GM23338 (cell line): ENCODE results near the gene NEURL1. TPM values are rescaled to one million over a fixed set of nuclear protein-coding genes. Genes with fewer than 3 reads are reported as not detected.

ENCODE experiments used
- ATAC-seq: fragments of 200-7000 bp; cut with Tn5 transposase; 3 replicates; pipeline ENCODE4 v1.9.1; 2020
- DNase-seq: peaks from one replicate; pipeline ENCODE4 v3.0.0-alpha.2; 2015; ENCODE audit warnings: low spot score
- H2AFZ ChIP-seq: fragments of 200-600 bp; sonication (generic); 2 replicates; pipeline ENCODE4 v1.8.0; 2016; ENCODE audit warnings: antibody characterized with exemption, mild to moderate bottlenecking, moderate library complexity
- H3F3A ChIP-seq: fragments of 200-600 bp; sonication (generic); replicated peaks from 2 replicates; pipeline ENCODE4 v1.8.0; 2017; ENCODE audit warnings: antibody characterized with exemption, mixed run types, low read depth
- H3K27ac ChIP-seq: fragments of 200-600 bp; sonication (generic); 2 replicates; pipeline ENCODE4 v1.6.1; 2016; ENCODE audit warnings: low read depth
- H3K27me3 ChIP-seq: fragments of 200-600 bp; sonication (generic); 2 replicates; pipeline ENCODE4 v1.8.0; 2016; ENCODE audit warnings: mild to moderate bottlenecking, mixed run types, moderate library complexity; ENCODE audit not compliant: insufficient read depth
- H3K36me3 ChIP-seq: fragments of 200-600 bp; sonication (generic); 2 replicates; pipeline ENCODE4 v1.8.0; 2016; ENCODE audit warnings: mild to moderate bottlenecking; ENCODE audit not compliant: insufficient read depth
- H3K4me1 ChIP-seq: fragments of 200-600 bp; sonication (generic); 2 replicates; pipeline ENCODE4 v1.8.0; 2016; ENCODE audit warnings: mild to moderate bottlenecking, moderate library complexity; ENCODE audit not compliant: insufficient read depth
- H3K4me2 ChIP-seq: fragments of 200-600 bp; sonication (generic); 2 replicates; pipeline ENCODE4 v1.7.1; 2017; ENCODE audit warnings: mixed run types
- H3K4me3 ChIP-seq: fragments of 200-600 bp; sonication (generic); 2 replicates; pipeline ENCODE4 v1.6.1; 2016; ENCODE audit warnings: mixed run types
- H3K79me2 ChIP-seq: fragments of 200-600 bp; sonication (generic); replicated peaks from 2 replicates; pipeline ENCODE4 v1.8.0; 2017; ENCODE audit warnings: mild to moderate bottlenecking; ENCODE audit not compliant: insufficient read depth
- H3K9me2 ChIP-seq: fragments of 200-600 bp; sonication (generic); 2 replicates; pipeline ENCODE4 v1.8.0; 2017; ENCODE audit not compliant: insufficient read depth
- H4K20me1 ChIP-seq: fragments of 200-600 bp; sonication (generic); replicated peaks from 2 replicates; pipeline ENCODE4 v1.8.0; 2017; ENCODE audit warnings: mild to moderate bottlenecking; ENCODE audit not compliant: insufficient read depth
- H3K27ac Mint-ChIP-seq: 2 replicates; pipeline ENCODE4 v1.8.0; 2020; ENCODE audit warnings: inconsistent platforms, mild to moderate bottlenecking, moderate library complexity, mixed read lengths
- H3K27me3 Mint-ChIP-seq: 3 replicates; pipeline ENCODE4 v1.8.0; 2022; ENCODE audit warnings: low read depth, mild to moderate bottlenecking, moderate library complexity, mixed read lengths, inconsistent platforms; ENCODE audit not compliant: insufficient read depth, poor library complexity
- H3K36me3 Mint-ChIP-seq: 3 replicates; pipeline ENCODE4 v1.8.0; 2021; ENCODE audit warnings: low read depth, mild to moderate bottlenecking, inconsistent platforms, moderate library complexity, mixed read lengths
- H3K4me1 Mint-ChIP-seq: 3 replicates; pipeline ENCODE4 v1.8.0; 2020; ENCODE audit warnings: mild to moderate bottlenecking, inconsistent platforms, mixed read lengths
- H3K4me3 Mint-ChIP-seq: 3 replicates; pipeline ENCODE4 v1.8.0; 2021; ENCODE audit warnings: moderate library complexity, mild to moderate bottlenecking, inconsistent platforms, mixed read lengths
- H3K9me3 Mint-ChIP-seq: 3 replicates; pipeline ENCODE4 v1.8.0; 2020; ENCODE audit warnings: moderate library complexity, mild to moderate bottlenecking, inconsistent platforms, mixed read lengths
- CREB1 ChIP-seq: fragments of 250-450 bp; sonication (Bioruptor Pico); IDR thresholded peaks from 2 replicates; pipeline ENCODE4 v1.5.0; 2020; ENCODE audit warnings: low read depth, mild to moderate bottlenecking, moderate library complexity
- EZH2 ChIP-seq: fragments of 200-600 bp; sonication (generic); IDR thresholded peaks from one replicate; pipeline ENCODE4 v1.8.0; 2017; ENCODE audit warnings: antibody characterized with exemption, mild to moderate bottlenecking, low read depth; ENCODE audit not compliant: unreplicated experiment
- EZH2phosphoT487 ChIP-seq: fragments of 200-600 bp; sonication (generic); IDR thresholded peaks from one replicate; pipeline ENCODE4 v1.8.1; 2018; ENCODE audit warnings: antibody characterized with exemption; ENCODE audit not compliant: unreplicated experiment
- JUNB ChIP-seq: IDR thresholded peaks from one replicate; pipeline ENCODE4 v1.6.1; 2016; ENCODE audit warnings: antibody characterized with exemption; ENCODE audit not compliant: unreplicated experiment
- NANOG ChIP-seq: IDR thresholded peaks from 2 replicates; pipeline ENCODE4 v1.6.1; 2016; ENCODE audit warnings: antibody characterized with exemption, borderline replicate concordance
- POLR2AphosphoS5 ChIP-seq: IDR thresholded peaks from 2 replicates; pipeline ENCODE4 v1.6.1; 2016; ENCODE audit warnings: antibody characterized with exemption, low read depth
- STAT1 ChIP-seq: IDR thresholded peaks from one replicate; pipeline ENCODE4 v1.6.1; 2016; ENCODE audit warnings: antibody characterized with exemption; ENCODE audit not compliant: unreplicated experiment
- ZNF114 ChIP-seq: fragments of 250-450 bp; sonication (Bioruptor Pico); IDR thresholded peaks from 2 replicates; pipeline ENCODE4 v1.5.0; 2020; ENCODE audit warnings: mild to moderate bottlenecking, moderate library complexity
- ZNF462 ChIP-seq: fragments of 250-450 bp; sonication (Bioruptor Pico); IDR thresholded peaks from 2 replicates; pipeline ENCODE4 v1.5.0; 2020; ENCODE audit warnings: mild to moderate bottlenecking, moderate library complexity
- polyA plus RNA-seq: library from polyadenylated mRNA; unstranded; fragments of >200 nt; fragmentation: Nextera tagmentation; extraction: Ambion mirVana; gene quantifications from 2 replicates; pipeline ENCODE4 v1.2.1, GENCODE V29; 2016
- total RNA-seq: library from RNA; depleted of rRNA; stranded (reverse); fragments of >200 nt; shearing (Covaris generic); gene quantifications from 2 replicates; pipeline ENCODE4 v1.2.3, GENCODE V29; 2014
- TF ChIP-seq, protein P1 (sequence below): IDR thresholded peaks from one replicate; pipeline ENCODE4 v1.6.1; 2018; ENCODE audit warnings: antibody characterized with exemption; ENCODE audit not compliant: unreplicated experiment
- TF ChIP-seq, protein P2 (sequence below), 2 experiments: fragments of 200-600 bp in 1 of 2; sonication (generic) in 1 of 2; conservative IDR thresholded peaks; 2 replicates each; pipeline versions ENCODE4 v1.5.1 to v1.6.1; 2016 to 2017; ENCODE audit warnings: antibody characterized with exemption in 2 of 2, low read depth in 2 of 2, mild to moderate bottlenecking in 2 of 2, moderate library complexity in 1 of 2
- TF ChIP-seq, protein P3 (sequence below): IDR thresholded peaks from 2 replicates; pipeline ENCODE4 v1.6.1; 2016; ENCODE audit warnings: antibody characterized with exemption

NEURL1 gene
- total and polyA plus RNA-seq, 2 experiments from 2014 or later = 0.82 to 1.1 TPM

- Histone ChIP-seq H3K27me3 (no peaks in the 10 kb centered on the region), H3K4me2 (no peak overlapping the region), H3K9me2 (no peaks in the 10 kb centered on the region), H3K4me3 (no peak overlapping the region), H4K20me1 (no peaks in the 10 kb centered on the region), H3K4me1 (no peaks in the 10 kb centered on the region), H3K27ac (no peak overlapping the region), H2AFZ (no peak overlapping the region), H3F3A (no peaks in the 10 kb centered on the region), H3K36me3 (0 out of 2 replicates have a peak, but pooled peaks cover under 1% of the 10 kb centered on the region), H3K79me2 (no peaks in the 10 kb centered on the region)
- Mint-ChIP-seq H3K27ac (no peak overlapping the region), H3K9me3 (peaks cover 11% of the 10 kb centered on the region), H3K27me3 (peaks cover 9% of the 10 kb centered on the region), H3K4me1 (peaks cover 13% of the 10 kb centered on the region), H3K36me3 (peaks cover 18% of the 10 kb centered on the region; the same call in 2 of the 3 replicates), H3K4me3 (no peak overlapping the region)
- TF ChIP-seq POLR2AphosphoS5 (no peak), CREB1 (CRISPR knock-in tag) (no peak), ZNF114 (CRISPR knock-in tag) (no peak), EZH2 (no peak), ZNF462 (CRISPR knock-in tag) (no peak), STAT1 (no peak), EZH2phosphoT487 (no peak), JUNB (no peak), NANOG (no peak)
- TF ChIP-seq, protein P1, sequence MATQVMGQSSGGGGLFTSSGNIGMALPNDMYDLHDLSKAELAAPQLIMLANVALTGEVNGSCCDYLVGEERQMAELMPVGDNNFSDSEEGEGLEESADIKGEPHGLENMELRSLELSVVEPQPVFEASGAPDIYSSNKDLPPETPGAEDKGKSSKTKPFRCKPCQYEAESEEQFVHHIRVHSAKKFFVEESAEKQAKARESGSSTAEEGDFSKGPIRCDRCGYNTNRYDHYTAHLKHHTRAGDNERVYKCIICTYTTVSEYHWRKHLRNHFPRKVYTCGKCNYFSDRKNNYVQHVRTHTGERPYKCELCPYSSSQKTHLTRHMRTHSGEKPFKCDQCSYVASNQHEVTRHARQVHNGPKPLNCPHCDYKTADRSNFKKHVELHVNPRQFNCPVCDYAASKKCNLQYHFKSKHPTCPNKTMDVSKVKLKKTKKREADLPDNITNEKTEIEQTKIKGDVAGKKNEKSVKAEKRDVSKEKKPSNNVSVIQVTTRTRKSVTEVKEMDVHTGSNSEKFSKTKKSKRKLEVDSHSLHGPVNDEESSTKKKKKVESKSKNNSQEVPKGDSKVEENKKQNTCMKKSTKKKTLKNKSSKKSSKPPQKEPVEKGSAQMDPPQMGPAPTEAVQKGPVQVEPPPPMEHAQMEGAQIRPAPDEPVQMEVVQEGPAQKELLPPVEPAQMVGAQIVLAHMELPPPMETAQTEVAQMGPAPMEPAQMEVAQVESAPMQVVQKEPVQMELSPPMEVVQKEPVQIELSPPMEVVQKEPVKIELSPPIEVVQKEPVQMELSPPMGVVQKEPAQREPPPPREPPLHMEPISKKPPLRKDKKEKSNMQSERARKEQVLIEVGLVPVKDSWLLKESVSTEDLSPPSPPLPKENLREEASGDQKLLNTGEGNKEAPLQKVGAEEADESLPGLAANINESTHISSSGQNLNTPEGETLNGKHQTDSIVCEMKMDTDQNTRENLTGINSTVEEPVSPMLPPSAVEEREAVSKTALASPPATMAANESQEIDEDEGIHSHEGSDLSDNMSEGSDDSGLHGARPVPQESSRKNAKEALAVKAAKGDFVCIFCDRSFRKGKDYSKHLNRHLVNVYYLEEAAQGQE = no peak
- TF ChIP-seq, protein P2, sequence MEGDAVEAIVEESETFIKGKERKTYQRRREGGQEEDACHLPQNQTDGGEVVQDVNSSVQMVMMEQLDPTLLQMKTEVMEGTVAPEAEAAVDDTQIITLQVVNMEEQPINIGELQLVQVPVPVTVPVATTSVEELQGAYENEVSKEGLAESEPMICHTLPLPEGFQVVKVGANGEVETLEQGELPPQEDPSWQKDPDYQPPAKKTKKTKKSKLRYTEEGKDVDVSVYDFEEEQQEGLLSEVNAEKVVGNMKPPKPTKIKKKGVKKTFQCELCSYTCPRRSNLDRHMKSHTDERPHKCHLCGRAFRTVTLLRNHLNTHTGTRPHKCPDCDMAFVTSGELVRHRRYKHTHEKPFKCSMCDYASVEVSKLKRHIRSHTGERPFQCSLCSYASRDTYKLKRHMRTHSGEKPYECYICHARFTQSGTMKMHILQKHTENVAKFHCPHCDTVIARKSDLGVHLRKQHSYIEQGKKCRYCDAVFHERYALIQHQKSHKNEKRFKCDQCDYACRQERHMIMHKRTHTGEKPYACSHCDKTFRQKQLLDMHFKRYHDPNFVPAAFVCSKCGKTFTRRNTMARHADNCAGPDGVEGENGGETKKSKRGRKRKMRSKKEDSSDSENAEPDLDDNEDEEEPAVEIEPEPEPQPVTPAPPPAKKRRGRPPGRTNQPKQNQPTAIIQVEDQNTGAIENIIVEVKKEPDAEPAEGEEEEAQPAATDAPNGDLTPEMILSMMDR (conservative IDR thresholded peaks at IDR 0.05; ENCODE audit: low read depth in 2 of 2) = no peak
- TF ChIP-seq, protein P3, sequence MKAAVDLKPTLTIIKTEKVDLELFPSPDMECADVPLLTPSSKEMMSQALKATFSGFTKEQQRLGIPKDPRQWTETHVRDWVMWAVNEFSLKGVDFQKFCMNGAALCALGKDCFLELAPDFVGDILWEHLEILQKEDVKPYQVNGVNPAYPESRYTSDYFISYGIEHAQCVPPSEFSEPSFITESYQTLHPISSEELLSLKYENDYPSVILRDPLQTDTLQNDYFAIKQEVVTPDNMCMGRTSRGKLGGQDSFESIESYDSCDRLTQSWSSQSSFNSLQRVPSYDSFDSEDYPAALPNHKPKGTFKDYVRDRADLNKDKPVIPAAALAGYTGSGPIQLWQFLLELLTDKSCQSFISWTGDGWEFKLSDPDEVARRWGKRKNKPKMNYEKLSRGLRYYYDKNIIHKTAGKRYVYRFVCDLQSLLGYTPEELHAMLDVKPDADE = no peak
- no peak for ATAC-seq
- DNase-seq = no peak
Observed at GRCh38 chr10:103610921-103611511, 117.5 kb downstream of the NEURL1 start.
